Liver (tissue), 9 donors: Measurements from ENCODE around the gene MRPS23. TPM values are rescaled to one million over a fixed set of nuclear protein-coding genes. Genes with fewer than 3 reads are reported as not detected.

Experiments
- DNase-seq: peaks from one replicate; pipeline ENCODE4 v3.0.0-alpha.2; 2017; ENCODE audit warnings: low spot score
- H3K27ac ChIP-seq, 2 donors: one replicate each; pipeline ENCODE4 v1.7.0; 2013; ENCODE audit warnings: inconsistent platforms in 2 of 2, low read length in 2 of 2, control low read depth in 1 of 2, low read depth in 1 of 2, mild to moderate bottlenecking in 1 of 2
- H3K27me3 ChIP-seq, 4 donors: one replicate each; pipeline versions ENCODE4 v1.6.1 to v1.7.0; 2013; ENCODE audit warnings: low read length in 3 of 4, inconsistent platforms in 1 of 4, mild to moderate bottlenecking in 1 of 4, moderate library complexity in 1 of 4; ENCODE audit not compliant: control insufficient read depth in 4 of 4, insufficient read depth in 4 of 4
- H3K36me3 ChIP-seq, 4 donors: one replicate each; pipeline versions ENCODE4 v1.6.1 to v1.7.0; 2013; ENCODE audit warnings: low read length in 3 of 4, mild to moderate bottlenecking in 3 of 4, low read depth in 1 of 4, moderate library complexity in 1 of 4; ENCODE audit not compliant: control insufficient read depth in 4 of 4, insufficient read depth in 3 of 4
- H3K4me1 ChIP-seq, 4 donors: one replicate each; pipeline versions ENCODE4 v1.6.1 to v1.7.0; 2013; ENCODE audit warnings: low read length in 3 of 4, mild to moderate bottlenecking in 3 of 4, moderate library complexity in 1 of 4; ENCODE audit not compliant: control insufficient read depth in 4 of 4, insufficient read depth in 4 of 4
- H3K4me3 ChIP-seq, 3 donors: one replicate each; pipeline versions ENCODE4 v1.6.1 to v1.7.0; 2013; ENCODE audit warnings: low read length in 3 of 3, control low read depth in 1 of 3, low read depth in 1 of 3, mild to moderate bottlenecking in 1 of 3
- H3K9ac ChIP-seq, 2 donors: one replicate each; pipeline ENCODE4 v1.7.0; 2013; ENCODE audit warnings: low read length in 2 of 2, mild to moderate bottlenecking in 2 of 2, moderate library complexity in 2 of 2, control low read depth in 1 of 2, low read depth in 1 of 2
- H3K9me3 ChIP-seq, 4 donors: one replicate each; pipeline versions ENCODE4 v1.6.1 to v1.7.0; 2013; ENCODE audit warnings: low read length in 3 of 4; ENCODE audit not compliant: control insufficient read depth in 4 of 4
- FOXA1 ChIP-seq: IDR thresholded peaks from 2 replicates; pipeline ENCODE4 v1.6.1; 2016; ENCODE audit warnings: antibody characterized with exemption
- GABPA ChIP-seq, 2 donors: IDR thresholded peaks in 1 of 2; conservative IDR thresholded peaks in 1 of 2; 2 replicates each; pipeline ENCODE4 v1.6.1; 2016; ENCODE audit warnings: antibody characterized with exemption in 2 of 2, mild to moderate bottlenecking in 1 of 2, moderate library complexity in 1 of 2
- HNF4G ChIP-seq: IDR thresholded peaks from 2 replicates; pipeline ENCODE4 v1.6.1; 2016; ENCODE audit warnings: antibody characterized with exemption
- JUND ChIP-seq, 2 donors: IDR thresholded peaks; 2 replicates each; pipeline ENCODE4 v1.6.1; 2016; ENCODE audit warnings: antibody characterized with exemption in 2 of 2
- RAD21 ChIP-seq, 2 donors: IDR thresholded peaks; 2 replicates each; pipeline ENCODE4 v1.6.1; 2016; ENCODE audit warnings: antibody characterized with exemption in 2 of 2, mild to moderate bottlenecking in 2 of 2
- TAF1 ChIP-seq: conservative IDR thresholded peaks from 2 replicates; pipeline ENCODE4 v1.6.1; 2016; ENCODE audit warnings: antibody characterized with exemption, mild to moderate bottlenecking
- YY1 ChIP-seq: IDR thresholded peaks from 2 replicates; pipeline ENCODE4 v1.6.1; 2016; ENCODE audit warnings: antibody characterized with exemption, mild to moderate bottlenecking
- WGBS: extraction: QIAGEN DNeasy Blood & Tissue Kit; methylation state at CpG from one replicate; pipeline ENCODE4 v1.1.7; 2013; 5-methylcytosine and 5-hydroxymethylcytosine counted together
- polyA plus RNA-seq, 2 donors: library from polyadenylated mRNA; stranded (reverse) in 1 of 2; unstranded in 1 of 2; fragments of 200-250 nt in 1 of 2; fragments of >200 nt in 1 of 2; fragmentation: Nextera tagmentation in 1 of 2; extraction: Ambion mirVana in 1 of 2; gene quantifications; one replicate each; pipeline versions ENCODE4 v1.2.1 to v1.2.3, GENCODE V29; 2013 to 2015
- total RNA-seq, 2 donors: library from RNA; depleted of rRNA; stranded (reverse); fragments of >200 nt; gene quantifications; one replicate each; pipeline ENCODE4 v1.2.3, GENCODE V29; 2014
- TF ChIP-seq, protein P1 (sequence below): fragments of 150-350 bp; IDR thresholded peaks from 2 replicates; pipeline ENCODE4 v1.5.1; 2017; ENCODE audit warnings: improper control_type of control experiment, low read depth, low read length; ENCODE audit not compliant: missing input control
- TF ChIP-seq, protein P2 (sequence below): IDR thresholded peaks from 2 replicates; pipeline ENCODE4 v1.6.1; 2016; ENCODE audit warnings: antibody characterized with exemption
- TF ChIP-seq, protein P3 (sequence below): IDR thresholded peaks from 2 replicates; pipeline ENCODE4 v1.6.1; 2016; ENCODE audit warnings: antibody characterized with exemption
- donor health status: healthy.
- donor health status: healthy.
- donor health status: healthy.
- donor health status: healthy.
- donor health status: healthy.

The MRPS23 gene
- total and polyA plus RNA-seq, 4 donors, result 9.8 to 24.3 (median 16.9) TPM

DNA sequence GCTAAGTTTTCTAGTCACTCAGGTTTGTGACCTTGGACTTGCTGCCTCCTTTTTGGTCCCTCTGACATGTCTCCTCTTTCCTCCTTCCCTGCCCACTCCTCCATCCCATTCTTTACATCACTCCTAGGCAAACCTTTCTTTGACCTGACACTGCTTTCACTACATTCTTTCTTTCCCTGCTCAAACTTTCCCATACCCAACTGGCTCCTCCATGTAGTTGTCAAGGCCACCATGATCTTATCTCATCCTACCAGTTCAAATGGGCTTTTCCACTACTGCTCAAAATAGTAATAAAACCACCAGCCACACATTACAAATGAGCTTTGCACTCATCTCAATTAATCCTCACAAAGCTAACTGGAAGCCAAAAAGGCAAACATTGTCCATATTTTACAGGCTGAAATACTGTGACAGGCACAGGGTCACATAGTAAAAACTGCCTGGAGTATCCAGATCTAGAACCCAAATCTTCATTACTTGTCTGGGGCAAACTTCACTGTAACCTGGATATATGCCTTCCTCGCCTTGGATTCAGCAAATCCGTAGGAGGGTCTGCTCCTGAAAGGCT is 14.4 kb downstream of the MRPS23 start:
- H3K27me3 ChIP-seq, result no peaks in the 10 kb centered on the region
- WGBS, result 97% methylated on average over 2 of the region's 2 CpGs

DNA sequence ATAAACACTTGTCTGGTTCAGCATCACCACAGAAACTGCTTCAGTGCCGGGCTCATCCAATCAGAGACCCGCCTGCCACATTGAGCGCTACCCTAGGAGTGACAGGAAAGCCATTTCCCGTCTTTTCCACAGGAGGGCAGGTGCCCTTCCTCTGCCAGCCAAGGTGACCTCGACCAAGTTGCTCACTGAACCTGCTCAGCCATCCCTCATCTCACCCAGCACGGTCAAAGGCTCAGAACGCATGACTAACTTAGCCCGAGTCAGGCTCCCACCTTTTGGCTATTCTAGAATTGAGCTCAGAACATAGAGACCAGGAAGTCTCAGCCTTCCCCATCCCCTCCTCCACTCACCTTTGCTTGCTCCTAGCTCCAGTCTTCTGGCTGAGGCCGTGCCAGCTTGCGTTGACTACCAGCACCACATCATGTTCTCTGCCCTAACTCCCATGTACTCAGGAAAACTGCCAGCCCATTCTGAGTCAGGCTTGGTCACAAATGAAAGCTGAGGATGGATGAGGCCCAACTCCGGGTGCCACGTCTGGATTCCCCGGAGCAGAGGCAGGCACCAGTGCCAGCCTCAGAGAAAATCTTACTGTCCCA is 15.6 kb downstream of the MRPS23 start:
- H3K27me3 ChIP-seq, result no peaks in the 10 kb centered on the region
- H3K4me3 ChIP-seq, result no peak overlapping the region
- H3K9ac ChIP-seq, result no peak overlapping the region
- peaks cover 2 to 21% (median 18%) of the 10 kb centered on the region in 4 donors for H3K4me1 ChIP-seq
- H3K9me3 ChIP-seq, result no peaks in the 10 kb centered on the region
- TF ChIP-seq JUND (IDR thresholded peaks at IDR 0.05), result no peak
- TF ChIP-seq, protein P1, sequence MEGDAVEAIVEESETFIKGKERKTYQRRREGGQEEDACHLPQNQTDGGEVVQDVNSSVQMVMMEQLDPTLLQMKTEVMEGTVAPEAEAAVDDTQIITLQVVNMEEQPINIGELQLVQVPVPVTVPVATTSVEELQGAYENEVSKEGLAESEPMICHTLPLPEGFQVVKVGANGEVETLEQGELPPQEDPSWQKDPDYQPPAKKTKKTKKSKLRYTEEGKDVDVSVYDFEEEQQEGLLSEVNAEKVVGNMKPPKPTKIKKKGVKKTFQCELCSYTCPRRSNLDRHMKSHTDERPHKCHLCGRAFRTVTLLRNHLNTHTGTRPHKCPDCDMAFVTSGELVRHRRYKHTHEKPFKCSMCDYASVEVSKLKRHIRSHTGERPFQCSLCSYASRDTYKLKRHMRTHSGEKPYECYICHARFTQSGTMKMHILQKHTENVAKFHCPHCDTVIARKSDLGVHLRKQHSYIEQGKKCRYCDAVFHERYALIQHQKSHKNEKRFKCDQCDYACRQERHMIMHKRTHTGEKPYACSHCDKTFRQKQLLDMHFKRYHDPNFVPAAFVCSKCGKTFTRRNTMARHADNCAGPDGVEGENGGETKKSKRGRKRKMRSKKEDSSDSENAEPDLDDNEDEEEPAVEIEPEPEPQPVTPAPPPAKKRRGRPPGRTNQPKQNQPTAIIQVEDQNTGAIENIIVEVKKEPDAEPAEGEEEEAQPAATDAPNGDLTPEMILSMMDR, result peak; percentile 4
- 78% methylated on average over 13 of the region's 13 CpGs for WGBS
- no peak for DNase-seq
- no peak overlapping the region for H3K27ac ChIP-seq
- peaks cover 0 to 6% (median 4%) of the 10 kb centered on the region in 4 donors for H3K36me3 ChIP-seq

More for the DNA sequence above, 14.4 kb downstream of the MRPS23 start:
- DNase-seq, result no peak
- Histone ChIP-seq H3K36me3 (peaks cover 0 to 14% (median 11%) of the 10 kb centered on the region in 4 donors), H3K4me3 (no peak overlapping the region), H3K9me3 (no peaks in the 10 kb centered on the region), H3K9ac (no peak overlapping the region), H3K4me1 (peaks cover 2 to 21% (median 18%) of the 10 kb centered on the region in 4 donors), H3K27ac (no peak overlapping the region)
- TF ChIP-seq TAF1, result no peak
- TF ChIP-seq RAD21 (IDR thresholded peaks at IDR 0.05), result no peak
- no peak for TF ChIP-seq GABPA (IDR thresholded peaks at IDR 0.05 in 1 of 2, conservative IDR thresholded peaks at IDR 0.05 in 1 of 2)
- no peak for TF ChIP-seq HNF4G
- TF ChIP-seq, protein P2, sequence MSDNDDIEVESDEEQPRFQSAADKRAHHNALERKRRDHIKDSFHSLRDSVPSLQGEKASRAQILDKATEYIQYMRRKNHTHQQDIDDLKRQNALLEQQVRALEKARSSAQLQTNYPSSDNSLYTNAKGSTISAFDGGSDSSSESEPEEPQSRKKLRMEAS, result no peak
- no peak for TF ChIP-seq FOXA1
- no peak for TF ChIP-seq YY1
- TF ChIP-seq, protein P3, sequence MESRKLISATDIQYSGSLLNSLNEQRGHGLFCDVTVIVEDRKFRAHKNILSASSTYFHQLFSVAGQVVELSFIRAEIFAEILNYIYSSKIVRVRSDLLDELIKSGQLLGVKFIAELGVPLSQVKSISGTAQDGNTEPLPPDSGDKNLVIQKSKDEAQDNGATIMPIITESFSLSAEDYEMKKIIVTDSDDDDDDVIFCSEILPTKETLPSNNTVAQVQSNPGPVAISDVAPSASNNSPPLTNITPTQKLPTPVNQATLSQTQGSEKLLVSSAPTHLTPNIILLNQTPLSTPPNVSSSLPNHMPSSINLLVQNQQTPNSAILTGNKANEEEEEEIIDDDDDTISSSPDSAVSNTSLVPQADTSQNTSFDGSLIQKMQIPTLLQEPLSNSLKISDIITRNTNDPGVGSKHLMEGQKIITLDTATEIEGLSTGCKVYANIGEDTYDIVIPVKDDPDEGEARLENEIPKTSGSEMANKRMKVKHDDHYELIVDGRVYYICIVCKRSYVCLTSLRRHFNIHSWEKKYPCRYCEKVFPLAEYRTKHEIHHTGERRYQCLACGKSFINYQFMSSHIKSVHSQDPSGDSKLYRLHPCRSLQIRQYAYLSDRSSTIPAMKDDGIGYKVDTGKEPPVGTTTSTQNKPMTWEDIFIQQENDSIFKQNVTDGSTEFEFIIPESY, result no peak
- TF ChIP-seq, protein P1, result no peak
